ENCODE results near the gene CSRP1. TPM values are rescaled to one million over a fixed set of nuclear protein-coding genes. Genes with fewer than 3 reads are reported as not detected.

Gene CSRP1
- total and polyA plus RNA-seq, 2 of the 13 experiments (the other 11 are each of a cell fraction or from before 2014, with no cell fraction given) = 17.7 to 68.9 TPM

GRCh38 chr1:201454608-201455007, 52.3 kb downstream of the CSRP1 start (continued):
- TF ChIP-seq ZBED4 (CRISPR knock-in tag; IDR thresholded peaks at IDR 0.05; ENCODE audit: borderline replicate concordance) (no peak), HHEX (CRISPR knock-in tag; IDR thresholded peaks at IDR 0.05) (no peak), ZNF460 (CRISPR knock-in tag; IDR thresholded peaks at IDR 0.05; ENCODE audit: borderline replicate concordance) (no peak)

DNA sequence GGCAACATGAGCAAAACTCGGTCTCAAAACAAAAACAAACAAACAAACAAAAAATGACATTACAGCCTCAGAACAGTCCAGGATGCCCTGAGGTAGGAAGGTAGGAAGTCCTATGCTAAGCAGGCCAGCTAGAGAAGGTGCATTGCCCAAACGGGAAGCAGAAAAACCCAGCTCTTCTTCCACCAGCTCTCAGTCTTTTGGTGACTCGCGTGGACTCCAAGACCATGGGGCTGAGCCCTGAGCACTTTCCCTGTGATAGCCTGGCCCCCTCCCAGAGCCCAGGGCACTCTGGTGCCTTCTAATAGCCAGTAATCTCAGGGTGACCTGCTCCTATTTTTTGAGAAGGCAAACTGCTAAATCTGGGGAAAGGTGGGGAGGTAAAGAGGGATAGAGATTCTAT, 54.1 kb downstream of the CSRP1 start:
- Histone ChIP-seq H3K36me3 (replicated peaks in 1 of 2; ENCODE audit: control insufficient read depth in 1 of 2, insufficient read depth in 2 of 2, low read length in 2 of 2) (no peaks in the 10 kb centered on the region), H3K9ac (ENCODE audit: insufficient read depth, low read depth, low read length) (no peak overlapping the region), H3K9me3 (ENCODE audit: low read length) (no peaks in the 10 kb centered on the region), H3K27me3 (ENCODE audit: control insufficient read depth in 1 of 2, insufficient read depth in 2 of 2, low read length in 2 of 2) (peaks cover 4 to 27% of the 10 kb centered on the region in 2 experiments; a peak in 3 of 5 replicates), H3K4me1 (ENCODE audit: insufficient read depth, low read length) (peaks cover 37% of the 10 kb centered on the region), H3K27ac (ENCODE audit: extremely low read length, insufficient read depth, low read length) (no peak overlapping the region), H3K79me2 (ENCODE audit: insufficient read depth, low read length) (no peaks in the 10 kb centered on the region), H4K20me1 (ENCODE audit: insufficient read depth, low read length) (no peaks in the 10 kb centered on the region), H3K4me3 (replicated peaks in 1 of 3; ENCODE audit: insufficient read depth in 1 of 3, low read depth in 2 of 3, low read length in 3 of 3) (no peak overlapping the region), H3K4me2 (ENCODE audit: low read depth, low read length) (no peak overlapping the region), H2AFZ (ENCODE audit: low read length) (no peak overlapping the region)
- DNase-seq (ENCODE audit: low spot score) = no peak
- 33% methylated on average over 4 of the region's 4 CpGs for WGBS (ENCODE audit: low lambda C conversion rate)
- intact Hi-C loops (cut with micrococcal nuclease; ENCODE audit: unreplicated experiment) = no loop called here
- no peak for TF ChIP-seq ELK4 (CRISPR knock-in tag; IDR thresholded peaks at IDR 0.05; ENCODE audit: borderline replicate concordance)
- TF ChIP-seq SMAD1 (CRISPR knock-in tag; IDR thresholded peaks at IDR 0.05; ENCODE audit: borderline replicate concordance, low read depth) = no peak
- no peak for TF ChIP-seq ZMAT3 (CRISPR knock-in tag; conservative IDR thresholded peaks at IDR 0.05)
- no TSS peak for BruUV-seq (replicated peaks)
- ChIA-PET POLR2A (no interaction called here), CTCF (ENCODE audit: low intra/inter-chr PET ratio, low total read pairs) (no interaction called here)
- no peak for ATAC-seq
- in situ Hi-C loops (cut with HindIII; ENCODE audit: extremely low pct_ligation_motif_present, low pct_unique_long_range_greater_than_20kb) = no loop called here
- no peak for FAIRE-seq
